Measurements from ENCODE around the gene FUCA1. TPM values are rescaled to one million over a fixed set of nuclear protein-coding genes. Genes with fewer than 3 reads are reported as not detected.

FUCA1 gene
- 19.1 and 21.6 TPM in 2 replicates for total RNA-seq

GRCh38 chr1:23867895-23868556, at the start of gene FUCA1:
TSS of gene FUCA1 (minus strand) at chr1:23868290. CDS start at chr1:23868286, 4 bp downstream.

DNA sequence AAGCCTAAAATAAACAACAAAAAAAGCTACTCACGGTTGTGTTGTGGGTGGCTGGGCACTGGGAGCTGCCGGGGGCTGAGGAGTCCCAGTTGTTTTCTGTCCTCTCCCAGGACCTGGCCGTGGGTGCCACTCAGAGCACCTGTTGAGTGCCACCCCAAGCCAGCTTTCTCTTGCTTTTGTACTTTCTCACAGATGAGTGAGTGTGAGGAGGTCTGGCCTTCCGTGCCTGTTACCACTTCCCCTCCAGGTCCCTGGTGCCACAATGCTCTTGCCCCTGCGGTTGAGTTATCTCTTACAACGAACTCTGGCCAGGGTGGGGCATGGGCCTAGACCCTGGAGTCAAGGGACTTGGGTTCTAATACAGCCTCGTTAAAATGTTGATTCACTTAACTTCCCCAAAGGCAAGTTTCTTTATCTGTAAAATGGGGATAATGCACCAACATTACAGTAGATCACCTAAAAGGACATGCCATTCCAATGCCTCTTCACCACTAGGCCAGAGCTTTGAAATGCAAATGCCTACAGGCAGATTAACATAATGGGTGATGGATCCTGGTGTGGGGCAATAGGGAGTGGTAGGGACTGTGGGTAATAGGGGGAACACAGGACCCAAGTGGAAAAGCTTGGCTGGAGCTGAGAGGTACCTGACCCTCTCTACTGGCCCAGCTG, 45.3 kb upstream of the FUCA1 start, which contains the start of gene CNR2:
TSS of gene CNR2 (minus strand) at position 151 of the 669 bp plus-strand sequence. CDS start 37,745 bp downstream, outside the sequence.

DNA sequence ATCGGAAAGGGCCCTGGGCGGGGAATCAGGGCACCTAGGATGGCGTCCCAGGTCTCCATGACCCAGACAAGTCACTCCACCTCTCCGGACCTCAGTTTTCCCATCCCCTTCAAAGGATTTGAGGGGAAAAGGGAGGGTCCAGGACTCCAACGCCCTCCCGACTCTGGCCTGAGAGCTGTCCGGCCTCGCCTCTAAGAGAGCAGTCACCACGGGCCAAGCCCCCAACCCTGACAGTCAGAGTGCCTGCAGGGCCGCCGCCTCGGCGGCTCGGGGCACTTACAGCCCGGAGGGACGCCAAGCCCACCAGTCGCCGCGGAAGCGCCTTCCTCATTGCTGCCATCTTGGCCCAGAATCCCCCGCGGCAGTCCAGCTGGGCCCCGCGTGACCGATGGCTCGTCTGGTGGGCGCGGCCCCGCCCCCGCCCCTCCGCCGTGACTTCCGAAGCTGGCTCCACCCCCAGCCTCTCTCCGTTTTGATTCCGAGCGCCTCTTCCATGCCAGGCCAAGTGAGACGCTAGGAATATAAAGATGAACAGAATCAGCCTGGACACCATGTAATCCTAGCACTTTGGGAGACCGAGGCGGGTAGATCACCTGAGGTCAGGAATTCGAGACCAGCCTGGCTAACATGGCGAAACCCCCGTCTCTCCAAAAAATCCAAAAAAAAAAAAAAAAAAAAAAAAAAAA, 42.9 kb downstream of the FUCA1 start, which contains the start of gene HMGCL:
TSS of gene HMGCL (minus strand) at position 354 of the 686 bp plus-strand sequence. CDS start at position 340, 14 bp downstream.

GRCh38 chr1:23800400-23801337, 67.4 kb downstream of the FUCA1 start, which contains the start of gene GALE:
TSS of gene GALE (minus strand) at chr1:23800754. CDS start at chr1:23799007, 1,747 bp downstream.

Other genes with a start within 250 kb of the FUCA1 start
- gene RPL11, start 176.5 kb downstream of the FUCA1 start, total RNA-seq: 296 and 311 TPM in 2 replicates
- gene ELOA, start 124.8 kb downstream of the FUCA1 start, total RNA-seq: 47.9 and 51.4 TPM in 2 replicates
- gene PITHD1, start 89.9 kb downstream of the FUCA1 start, total RNA-seq: 27.4 and 30.5 TPM in 2 replicates
- 36.7 and 45.1 TPM in 2 replicates for gene LYPLA2, start 77.1 kb downstream of the FUCA1 start, total RNA-seq
- 15.3 and 16.9 TPM in 2 replicates for gene GALE, start 67.5 kb downstream of the FUCA1 start, total RNA-seq
- gene HMGCL, start 42.9 kb downstream of the FUCA1 start, total RNA-seq: 43.3 and 44.2 TPM in 2 replicates
- not detected in 2 replicates for gene CNR2, start 45.1 kb upstream of the FUCA1 start, total RNA-seq
- gene PNRC2, start 91.5 kb upstream of the FUCA1 start, total RNA-seq: 65.5 and 74.3 TPM in 2 replicates
- gene SRSF10, start 112.0 kb upstream of the FUCA1 start, total RNA-seq: 74.4 and 92.8 TPM in 2 replicates
- 0.12 and 0.16 TPM in 2 replicates for gene MYOM3, start 243.8 kb upstream of the FUCA1 start, total RNA-seq